ENCODE results near the gene C1orf174. TPM values are rescaled to one million over a fixed set of nuclear protein-coding genes. Genes with fewer than 3 reads are reported as not detected.

The C1orf174 gene
- total RNA-seq, 1 donor from 2014 or later, result 20.9 TPM

DNA sequence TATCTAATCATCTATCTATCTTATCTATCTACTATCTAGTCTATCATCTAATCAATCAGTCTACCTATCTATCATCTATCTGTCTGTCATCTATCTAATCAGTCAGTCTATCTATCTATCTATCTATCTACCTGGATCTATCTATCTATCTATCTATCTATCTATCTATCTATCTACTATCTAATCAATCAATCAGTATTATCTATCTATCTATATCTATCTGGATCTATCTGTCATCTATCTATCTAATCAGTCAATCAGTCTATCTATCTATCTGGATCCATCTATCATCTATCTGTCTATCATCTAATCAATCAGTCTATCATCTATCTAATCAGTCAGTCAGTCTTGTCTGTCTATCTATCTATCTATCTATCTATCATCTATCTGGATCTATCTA lies 26.9 kb upstream of the C1orf174 start:
- H3K4me1 ChIP-seq (ENCODE audit: control insufficient read depth in 3 of 3, insufficient read depth in 3 of 3, low read length in 3 of 3), result peaks cover 0 to 5% (median 0%) of the 10 kb centered on the region in 3 donors
- H3K27me3 ChIP-seq (ENCODE audit: control insufficient read depth in 3 of 3, insufficient read depth in 3 of 3, low read length in 3 of 3), result peaks cover 37 to 61% (median 55%) of the 10 kb centered on the region in 3 donors
- no peak overlapping the region for H3K27ac ChIP-seq (ENCODE audit: low read depth, low read length)
- no peak overlapping the region for H3K4me3 ChIP-seq (ENCODE audit: low read length in 3 of 3)
- no peaks in the 10 kb centered on the region for H3K36me3 ChIP-seq (ENCODE audit: control insufficient read depth in 3 of 3, insufficient read depth in 3 of 3, low read length in 3 of 3)
- H3K9me3 ChIP-seq (ENCODE audit: control insufficient read depth in 3 of 3, low read length in 3 of 3), result no peaks in the 10 kb centered on the region
- no peak overlapping the region for H3K9ac ChIP-seq (ENCODE audit: low read depth in 1 of 3, low read length in 3 of 3)

GRCh38 chr1:3925762-3926161 lies 25.7 kb upstream of the C1orf174 start:
- Histone ChIP-seq H3K27ac (ENCODE audit: low read depth, low read length) (no peak overlapping the region), H3K9me3 (ENCODE audit: control insufficient read depth in 3 of 3, low read length in 3 of 3) (no peaks in the 10 kb centered on the region), H3K9ac (ENCODE audit: low read depth in 1 of 3, low read length in 3 of 3) (no peak overlapping the region), H3K4me3 (ENCODE audit: low read length in 3 of 3) (no peak overlapping the region), H3K4me1 (ENCODE audit: control insufficient read depth in 3 of 3, insufficient read depth in 3 of 3, low read length in 3 of 3) (peaks cover 0 to 5% (median 0%) of the 10 kb centered on the region in 3 donors), H3K36me3 (ENCODE audit: control insufficient read depth in 3 of 3, insufficient read depth in 3 of 3, low read length in 3 of 3) (no peaks in the 10 kb centered on the region), H3K27me3 (ENCODE audit: control insufficient read depth in 3 of 3, insufficient read depth in 3 of 3, low read length in 3 of 3) (peaks cover 28 to 54% (median 48%) of the 10 kb centered on the region in 3 donors)

DNA sequence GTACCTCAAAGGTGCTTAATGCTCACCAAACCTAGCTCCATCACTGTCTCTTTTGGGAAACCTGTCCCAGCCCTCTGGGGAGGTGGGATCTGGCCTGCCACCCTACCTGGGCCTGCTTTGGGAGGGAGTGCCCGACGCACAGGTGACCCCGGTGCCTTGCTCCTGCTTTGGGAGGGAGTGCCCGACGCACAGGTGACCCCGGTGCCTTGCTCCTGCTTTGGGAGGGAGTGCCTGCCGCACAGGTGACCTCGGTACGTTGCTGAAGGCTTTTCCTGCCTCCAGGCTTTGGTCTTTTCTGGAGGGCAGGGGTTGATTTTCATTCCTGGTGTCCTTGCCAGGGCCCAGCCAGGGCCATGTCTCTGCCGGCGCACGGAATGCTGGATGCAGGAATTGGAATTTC lies 25.2 kb upstream of the C1orf174 start:
- Histone ChIP-seq H3K9me3 (ENCODE audit: control insufficient read depth in 3 of 3, low read length in 3 of 3) (no peaks in the 10 kb centered on the region), H3K4me3 (ENCODE audit: low read length in 3 of 3) (no peak overlapping the region), H3K9ac (ENCODE audit: low read depth in 1 of 3, low read length in 3 of 3) (no peak overlapping the region), H3K27ac (ENCODE audit: low read depth, low read length) (no peak overlapping the region), H3K27me3 (ENCODE audit: control insufficient read depth in 3 of 3, insufficient read depth in 3 of 3, low read length in 3 of 3) (peaks cover 23 to 49% (median 46%) of the 10 kb centered on the region in 3 donors), H3K4me1 (ENCODE audit: control insufficient read depth in 3 of 3, insufficient read depth in 3 of 3, low read length in 3 of 3) (peaks cover 0 to 5% (median 0%) of the 10 kb centered on the region in 3 donors), H3K36me3 (ENCODE audit: control insufficient read depth in 3 of 3, insufficient read depth in 3 of 3, low read length in 3 of 3) (no peaks in the 10 kb centered on the region)

DNA sequence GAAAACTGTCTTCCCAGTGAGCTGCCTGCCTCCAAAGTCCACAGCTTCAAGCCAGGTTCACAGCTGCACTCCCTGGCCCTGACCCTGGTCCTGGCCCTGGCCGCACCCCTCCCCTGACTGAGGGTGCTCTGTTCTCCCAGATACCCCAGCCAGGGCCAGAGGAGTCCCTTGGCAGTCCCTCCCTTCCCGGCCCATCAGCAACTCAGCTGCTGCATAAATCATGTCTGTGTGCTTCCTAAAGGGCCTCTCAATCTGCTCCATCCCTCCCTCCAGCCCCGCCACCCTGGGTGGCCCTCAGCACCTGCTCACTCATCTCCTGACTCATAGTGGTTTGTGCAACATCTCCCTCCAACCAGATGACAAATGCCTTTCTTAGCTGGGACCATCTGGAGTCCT lies 24.8 kb upstream of the C1orf174 start:
- peaks cover 0 to 5% (median 0%) of the 10 kb centered on the region in 3 donors for H3K4me1 ChIP-seq (ENCODE audit: control insufficient read depth in 3 of 3, insufficient read depth in 3 of 3, low read length in 3 of 3)
- H3K9me3 ChIP-seq (ENCODE audit: control insufficient read depth in 3 of 3, low read length in 3 of 3), result no peaks in the 10 kb centered on the region
- H3K27me3 ChIP-seq (ENCODE audit: control insufficient read depth in 3 of 3, insufficient read depth in 3 of 3, low read length in 3 of 3), result peaks cover 23 to 49% (median 43%) of the 10 kb centered on the region in 3 donors
- no peak overlapping the region for H3K9ac ChIP-seq (ENCODE audit: low read depth in 1 of 3, low read length in 3 of 3)
- H3K4me3 ChIP-seq (ENCODE audit: low read length in 3 of 3), result no peak overlapping the region
- no peak overlapping the region for H3K27ac ChIP-seq (ENCODE audit: low read depth, low read length)
- H3K36me3 ChIP-seq (ENCODE audit: control insufficient read depth in 3 of 3, insufficient read depth in 3 of 3, low read length in 3 of 3), result no peaks in the 10 kb centered on the region

DNA sequence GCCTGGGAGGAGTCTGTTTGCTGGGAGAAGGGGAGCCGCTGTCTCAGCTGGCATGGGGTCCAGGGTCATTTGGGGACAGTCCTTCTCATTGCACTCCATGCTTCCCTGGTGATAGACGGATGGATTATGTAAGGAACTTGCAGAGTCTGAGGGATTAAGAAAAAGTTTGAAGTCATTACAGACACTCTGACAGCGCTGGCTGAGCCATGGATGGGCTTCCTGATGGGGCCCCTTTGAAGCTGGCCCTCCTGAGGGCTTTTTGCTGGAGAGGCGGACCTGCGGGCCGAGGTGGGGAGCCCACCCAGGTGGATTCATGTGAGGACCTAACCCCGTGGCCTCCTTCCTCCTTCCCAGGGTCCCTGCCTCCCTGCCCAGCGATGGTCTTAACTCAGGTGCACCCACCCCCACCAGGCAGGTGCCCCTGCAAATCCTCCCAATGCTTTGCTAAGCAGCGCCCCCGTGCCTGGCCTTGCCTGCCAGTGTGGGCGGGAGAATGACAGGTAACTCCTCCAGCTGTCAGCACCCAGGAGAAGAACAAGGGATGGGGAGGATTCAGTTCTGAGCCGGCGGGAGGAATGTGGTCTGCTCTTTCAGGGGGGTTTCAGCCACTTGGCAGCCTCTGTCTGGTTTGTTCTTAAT lies 24.2 kb upstream of the C1orf174 start:
- Histone ChIP-seq H3K27me3 (ENCODE audit: control insufficient read depth in 3 of 3, insufficient read depth in 3 of 3, low read length in 3 of 3) (peaks cover 23 to 52% (median 43%) of the 10 kb centered on the region in 3 donors), H3K4me3 (ENCODE audit: low read length in 3 of 3) (no peak overlapping the region), H3K9ac (ENCODE audit: low read depth in 1 of 3, low read length in 3 of 3) (peak overlapping the region in 1 of 3 donors; percentile 40), H3K36me3 (ENCODE audit: control insufficient read depth in 3 of 3, insufficient read depth in 3 of 3, low read length in 3 of 3) (no peaks in the 10 kb centered on the region), H3K4me1 (ENCODE audit: control insufficient read depth in 3 of 3, insufficient read depth in 3 of 3, low read length in 3 of 3) (peaks cover 0 to 5% (median 0%) of the 10 kb centered on the region in 3 donors), H3K9me3 (ENCODE audit: control insufficient read depth in 3 of 3, low read length in 3 of 3) (no peaks in the 10 kb centered on the region), H3K27ac (ENCODE audit: low read depth, low read length) (no peak overlapping the region)

DNA sequence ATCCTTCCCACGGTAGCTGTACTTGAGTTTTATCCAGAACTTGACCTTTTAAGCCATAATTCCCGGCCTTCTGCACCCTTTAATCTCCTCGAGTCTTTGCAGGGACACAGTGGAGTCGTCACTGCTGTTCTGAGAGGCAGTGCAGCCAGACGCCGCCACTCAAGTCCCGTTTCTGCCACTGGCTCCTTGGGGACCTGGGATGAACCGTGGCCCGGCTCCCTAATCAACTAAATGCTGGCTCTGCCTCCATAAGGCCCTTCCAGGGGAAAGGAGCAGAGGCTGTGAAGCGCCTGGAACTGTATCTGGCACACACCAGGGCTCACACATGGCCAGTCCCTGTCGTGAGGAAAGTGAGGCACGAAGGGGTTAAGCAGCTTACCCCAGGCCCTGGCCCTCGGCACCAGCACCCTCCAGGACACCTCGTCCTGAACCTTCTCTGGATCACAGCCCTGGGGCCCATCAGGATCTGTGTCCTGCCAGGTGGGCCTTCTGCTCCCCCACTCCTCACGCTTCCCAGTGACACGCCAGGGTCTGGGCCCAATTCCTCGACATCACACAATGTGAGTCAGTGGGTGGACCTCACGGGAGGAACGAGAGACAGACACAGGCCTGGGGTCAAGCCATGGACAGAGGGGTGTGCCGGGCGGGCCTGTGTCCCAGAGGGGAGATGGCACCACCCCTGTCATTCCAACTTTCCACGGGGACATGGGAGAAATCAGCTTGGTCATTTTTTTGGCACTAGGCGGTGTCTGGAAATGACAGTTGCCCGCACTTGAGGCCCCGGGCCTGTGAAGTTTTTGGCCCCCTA lies 23.5 kb upstream of the C1orf174 start:
- Histone ChIP-seq H3K4me3 (ENCODE audit: low read length in 3 of 3) (no peak overlapping the region), H3K27me3 (ENCODE audit: control insufficient read depth in 3 of 3, insufficient read depth in 3 of 3, low read length in 3 of 3) (peaks cover 27 to 56% (median 42%) of the 10 kb centered on the region in 3 donors), H3K27ac (ENCODE audit: low read depth, low read length) (no peak overlapping the region), H3K9me3 (ENCODE audit: control insufficient read depth in 3 of 3, low read length in 3 of 3) (no peaks in the 10 kb centered on the region), H3K36me3 (ENCODE audit: control insufficient read depth in 3 of 3, insufficient read depth in 3 of 3, low read length in 3 of 3) (no peaks in the 10 kb centered on the region), H3K9ac (ENCODE audit: low read depth in 1 of 3, low read length in 3 of 3) (peak overlapping the region in 1 of 3 donors; percentile 40), H3K4me1 (ENCODE audit: control insufficient read depth in 3 of 3, insufficient read depth in 3 of 3, low read length in 3 of 3) (peaks cover 0 to 5% (median 0%) of the 10 kb centered on the region in 3 donors)

- Histone ChIP-seq H3K4me1 (ENCODE audit: control insufficient read depth in 3 of 3, insufficient read depth in 3 of 3, low read length in 3 of 3) (peaks cover 0 to 5% (median 0%) of the 10 kb centered on the region in 3 donors), H3K4me3 (ENCODE audit: low read length in 3 of 3) (no peak overlapping the region), H3K27me3 (ENCODE audit: control insufficient read depth in 3 of 3, insufficient read depth in 3 of 3, low read length in 3 of 3) (peaks cover 29 to 58% (median 43%) of the 10 kb centered on the region in 3 donors), H3K9me3 (ENCODE audit: control insufficient read depth in 3 of 3, low read length in 3 of 3) (no peaks in the 10 kb centered on the region), H3K27ac (ENCODE audit: low read depth, low read length) (no peak overlapping the region), H3K36me3 (ENCODE audit: control insufficient read depth in 3 of 3, insufficient read depth in 3 of 3, low read length in 3 of 3) (no peaks in the 10 kb centered on the region), H3K9ac (ENCODE audit: low read depth in 1 of 3, low read length in 3 of 3) (no peak overlapping the region)
These were observed 22.8 kb upstream of the C1orf174 start for GRCh38 chr1:3922851-3923250.

DNA sequence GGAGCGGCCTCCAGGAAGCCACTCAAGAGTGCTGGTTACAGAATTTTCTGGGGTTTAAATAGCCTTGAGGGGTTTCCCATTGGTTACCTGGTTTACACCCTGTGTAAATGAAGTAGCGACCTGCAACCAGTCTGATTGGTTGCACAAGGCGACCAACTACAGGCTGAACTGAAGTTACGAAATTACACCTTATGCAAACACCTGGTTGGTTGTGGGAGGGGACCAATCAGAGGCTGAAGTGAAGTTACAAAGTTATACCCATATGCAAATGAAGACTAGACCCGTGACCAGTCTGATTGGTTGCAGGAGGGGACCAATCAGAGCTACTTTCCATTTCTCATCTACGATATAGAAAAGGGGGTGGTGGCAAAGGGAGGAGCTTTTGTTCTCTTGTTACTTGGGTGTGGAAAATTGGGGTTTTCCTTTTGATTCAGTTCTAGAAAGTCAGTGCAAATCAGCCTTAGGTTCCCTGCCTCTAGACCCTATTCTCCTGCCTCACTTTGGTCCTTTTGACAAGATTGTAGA lies 22.2 kb upstream of the C1orf174 start:
- peaks cover 0 to 5% (median 0%) of the 10 kb centered on the region in 3 donors for H3K4me1 ChIP-seq (ENCODE audit: control insufficient read depth in 3 of 3, insufficient read depth in 3 of 3, low read length in 3 of 3)
- no peak overlapping the region for H3K9ac ChIP-seq (ENCODE audit: low read depth in 1 of 3, low read length in 3 of 3)
- no peaks in the 10 kb centered on the region for H3K9me3 ChIP-seq (ENCODE audit: control insufficient read depth in 3 of 3, low read length in 3 of 3)
- H3K4me3 ChIP-seq (ENCODE audit: low read length in 3 of 3), result no peak overlapping the region
- H3K36me3 ChIP-seq (ENCODE audit: control insufficient read depth in 3 of 3, insufficient read depth in 3 of 3, low read length in 3 of 3), result no peaks in the 10 kb centered on the region
- peaks cover 31 to 58% (median 41%) of the 10 kb centered on the region in 3 donors for H3K27me3 ChIP-seq (ENCODE audit: control insufficient read depth in 3 of 3, insufficient read depth in 3 of 3, low read length in 3 of 3)
- no peak overlapping the region for H3K27ac ChIP-seq (ENCODE audit: low read depth, low read length)

- H3K27me3 ChIP-seq (ENCODE audit: control insufficient read depth in 3 of 3, insufficient read depth in 3 of 3, low read length in 3 of 3), result peaks cover 31 to 58% (median 41%) of the 10 kb centered on the region in 3 donors
- H3K9ac ChIP-seq (ENCODE audit: low read depth in 1 of 3, low read length in 3 of 3), result no peak overlapping the region
- no peak overlapping the region for H3K4me3 ChIP-seq (ENCODE audit: low read length in 3 of 3)
- no peak overlapping the region for H3K27ac ChIP-seq (ENCODE audit: low read depth, low read length)
- no peaks in the 10 kb centered on the region for H3K9me3 ChIP-seq (ENCODE audit: control insufficient read depth in 3 of 3, low read length in 3 of 3)
- no peaks in the 10 kb centered on the region for H3K36me3 ChIP-seq (ENCODE audit: control insufficient read depth in 3 of 3, insufficient read depth in 3 of 3, low read length in 3 of 3)
- peaks cover 0 to 5% (median 0%) of the 10 kb centered on the region in 3 donors for H3K4me1 ChIP-seq (ENCODE audit: control insufficient read depth in 3 of 3, insufficient read depth in 3 of 3, low read length in 3 of 3)
These were observed 21.7 kb upstream of the C1orf174 start for GRCh38 chr1:3921765-3922164.

- peaks cover 23 to 39% (median 29%) of the 10 kb centered on the region in 3 donors for H3K27me3 ChIP-seq (ENCODE audit: control insufficient read depth in 3 of 3, insufficient read depth in 3 of 3, low read length in 3 of 3)
- H3K36me3 ChIP-seq (ENCODE audit: control insufficient read depth in 3 of 3, insufficient read depth in 3 of 3, low read length in 3 of 3), result no peaks in the 10 kb centered on the region
These were observed 19.6 kb upstream of the C1orf174 start for GRCh38 chr1:3919706-3920105.

More at GRCh38 chr1:3919706-3920105, 19.6 kb upstream of the C1orf174 start:
- Histone ChIP-seq H3K4me3 (ENCODE audit: low read length in 3 of 3) (no peak overlapping the region), H3K9ac (ENCODE audit: low read depth in 1 of 3, low read length in 3 of 3) (no peak overlapping the region), H3K4me1 (ENCODE audit: control insufficient read depth in 3 of 3, insufficient read depth in 3 of 3, low read length in 3 of 3) (peaks cover 0 to 5% (median 0%) of the 10 kb centered on the region in 3 donors), H3K27ac (ENCODE audit: low read depth, low read length) (no peak overlapping the region), H3K9me3 (ENCODE audit: control insufficient read depth in 3 of 3, low read length in 3 of 3) (no peaks in the 10 kb centered on the region)

All from skeletal muscle tissue (tissue), 4 donors.